Activated CD4-positive, alpha-beta T cell treated with anti-CD3 and anti-CD28 coated beads, Interleukin-10, Interleukin-2, amounts not matched to agents 100 ng/mL and 50 ng/mL, durations not matched to agents 16 hours and 8 hours (primary cell): ENCODE results near the gene ARPP19.
"Not testable (repeated sequence)": the region's sequence is repeated elsewhere in the genome, so short reads cannot be mapped to it uniquely, and the experiment has no call there.

Experiments
- DNase-seq: peaks from one replicate; pipeline ENCODE4 v3.0.0-alpha.2; 2020

ARPP19 gene

DNA sequence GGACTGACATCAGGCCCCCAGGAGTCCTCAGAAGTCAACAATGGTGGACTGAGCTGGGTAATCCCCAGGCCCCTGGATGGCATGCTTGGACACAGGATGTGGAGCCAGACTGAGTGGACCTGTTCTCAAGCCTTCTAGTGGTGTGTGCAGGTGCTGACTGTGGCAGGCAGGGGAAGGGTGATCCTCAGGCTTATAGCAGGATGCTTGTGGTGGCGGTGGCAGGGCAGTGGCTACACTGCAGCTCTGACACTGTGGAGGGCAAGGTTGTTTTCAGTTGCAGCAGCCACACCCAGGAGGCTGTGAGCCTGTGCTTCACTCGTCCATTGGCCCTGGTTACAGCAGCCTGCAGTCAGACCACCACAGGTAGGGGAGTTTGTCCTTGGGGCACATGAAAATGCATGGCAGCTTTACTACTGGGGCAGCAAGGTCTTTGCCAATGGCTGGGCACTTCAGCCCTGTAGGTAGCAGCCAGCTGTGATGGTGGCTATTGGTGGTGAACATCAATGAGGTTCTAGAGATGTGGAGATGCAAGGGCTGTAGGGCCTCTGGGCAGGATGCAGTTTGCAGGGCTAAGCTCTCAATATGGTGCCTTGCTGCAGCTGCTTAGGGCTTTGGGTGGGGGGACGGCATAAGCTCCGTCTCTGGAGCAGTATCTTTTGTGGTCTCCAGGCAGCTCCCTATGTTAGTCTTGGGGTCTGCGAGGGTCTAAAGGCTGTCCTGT lies 22.6 kb downstream of the ARPP19 start:
- DNase-seq: peak; percentile 15

DNA sequence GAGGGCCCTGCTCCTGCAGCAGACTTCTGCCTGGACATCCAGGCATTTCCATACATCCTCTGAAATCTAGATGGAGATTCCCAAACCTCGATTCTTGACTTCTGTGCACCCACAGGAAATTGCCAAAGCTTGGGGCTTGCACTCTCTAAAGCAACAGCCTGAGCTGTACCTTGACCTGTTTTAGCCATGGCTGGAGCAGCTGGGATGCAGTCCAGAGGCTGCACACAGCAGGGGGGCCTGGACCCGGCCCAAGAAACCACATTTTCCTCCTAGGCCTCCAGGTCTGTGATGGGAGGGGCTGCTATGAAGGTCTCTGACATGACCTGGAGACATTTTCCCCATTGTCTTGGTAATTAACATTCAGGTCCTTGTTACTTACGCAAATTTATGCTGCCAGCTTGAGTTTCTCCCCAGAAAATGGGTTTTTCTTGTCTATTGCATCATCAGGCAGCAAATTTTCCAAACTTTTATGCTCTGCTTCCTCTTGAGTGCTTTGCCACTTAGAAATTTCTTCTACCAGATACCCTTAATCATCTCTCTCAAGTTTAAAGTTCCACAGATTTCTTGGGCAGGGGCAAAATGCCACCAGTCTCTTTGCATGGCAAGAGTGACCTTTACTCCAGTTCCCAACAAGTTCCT lies 28.3 kb downstream of the ARPP19 start:
- no peak for DNase-seq

DNA sequence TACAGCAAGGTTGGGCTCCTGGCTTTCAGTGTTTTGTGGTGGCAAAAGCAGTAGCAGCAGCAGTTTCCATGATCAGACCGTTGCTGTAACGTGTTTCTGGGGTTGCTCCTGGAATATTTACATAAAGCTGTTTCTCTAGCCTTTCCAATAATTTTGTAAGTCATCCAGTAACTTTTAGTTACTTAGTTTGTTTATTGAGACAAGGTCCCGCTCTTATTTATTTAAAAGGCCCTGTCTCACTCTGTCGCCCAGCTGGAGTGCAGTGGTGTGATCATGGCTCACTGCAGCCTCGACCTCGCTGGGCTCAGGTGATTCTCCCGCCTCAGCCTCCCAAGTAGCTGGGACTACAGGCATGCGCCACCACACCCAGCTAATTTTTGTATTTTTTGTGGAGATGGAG lies 31.4 kb downstream of the ARPP19 start:
- no peak for DNase-seq

DNA sequence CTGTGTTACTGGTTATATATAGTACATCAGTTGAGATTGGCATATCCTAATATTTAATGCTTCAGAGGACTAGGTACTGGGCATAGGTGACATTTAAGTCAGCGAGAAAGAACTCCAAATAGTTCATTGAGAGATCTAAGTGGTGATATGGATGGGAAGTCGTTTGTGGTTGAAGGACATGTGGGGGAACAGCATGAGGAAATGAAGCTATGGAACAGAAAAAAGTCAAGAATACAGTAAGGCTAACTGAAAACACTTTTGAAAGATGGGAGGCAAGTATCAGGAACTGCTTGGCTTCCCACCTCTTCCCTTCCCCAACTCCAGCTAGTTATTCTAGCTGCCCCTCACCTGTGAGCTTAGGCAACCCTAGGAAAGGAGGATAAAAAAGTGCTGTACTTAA lies 36.4 kb downstream of the ARPP19 start:
- DNase-seq: no peak

DNA sequence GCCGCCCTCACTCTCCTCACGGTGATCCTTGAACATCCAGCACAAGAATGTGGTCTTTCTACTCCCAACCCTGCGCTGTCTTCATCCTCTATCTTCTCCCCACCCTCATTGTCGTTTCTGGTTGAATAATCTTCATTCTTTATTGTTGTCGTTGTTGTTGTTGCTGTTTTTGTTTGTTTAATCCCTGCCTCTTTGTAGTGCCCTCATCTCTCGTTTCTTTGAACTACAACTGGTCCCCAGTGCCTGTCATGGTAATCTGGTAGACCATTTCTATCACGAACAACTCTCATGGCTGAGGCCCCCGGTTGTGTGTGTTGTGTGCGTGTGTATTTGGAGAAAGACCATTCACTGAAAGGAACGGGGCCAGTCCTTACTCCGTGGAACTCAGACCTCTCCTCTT lies 38.9 kb downstream of the ARPP19 start:
- DNase-seq: no peak

DNA sequence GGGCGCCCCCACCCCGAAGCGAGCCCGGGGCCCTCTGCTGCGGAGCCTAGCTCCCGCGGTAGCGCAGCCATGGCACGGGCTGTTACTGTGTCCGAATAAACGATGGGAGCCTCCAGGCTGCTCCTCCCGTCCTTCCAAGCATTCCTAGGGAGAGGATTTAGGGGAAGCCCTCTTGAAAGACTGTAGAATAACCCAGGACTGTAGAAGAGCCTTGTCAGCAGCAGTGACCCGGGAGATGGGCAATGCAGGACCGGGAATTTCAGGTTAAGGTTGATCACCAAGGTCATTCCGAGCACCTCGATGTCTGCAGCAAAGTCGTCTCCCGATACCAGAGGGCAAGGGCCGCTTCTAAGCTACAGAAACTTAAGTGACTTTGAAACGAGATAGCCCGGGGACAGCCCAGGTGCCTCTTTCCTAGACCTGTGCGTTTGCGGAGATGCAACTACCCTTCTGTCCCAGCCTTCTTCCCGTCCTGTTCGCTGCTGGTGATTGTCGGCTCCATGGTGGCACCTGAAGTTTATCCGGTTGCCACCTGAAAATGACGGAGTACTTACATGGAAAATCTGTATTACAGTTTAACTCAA lies 39.4 kb downstream of the ARPP19 start:
- DNase-seq: peak; percentile 22

DNA sequence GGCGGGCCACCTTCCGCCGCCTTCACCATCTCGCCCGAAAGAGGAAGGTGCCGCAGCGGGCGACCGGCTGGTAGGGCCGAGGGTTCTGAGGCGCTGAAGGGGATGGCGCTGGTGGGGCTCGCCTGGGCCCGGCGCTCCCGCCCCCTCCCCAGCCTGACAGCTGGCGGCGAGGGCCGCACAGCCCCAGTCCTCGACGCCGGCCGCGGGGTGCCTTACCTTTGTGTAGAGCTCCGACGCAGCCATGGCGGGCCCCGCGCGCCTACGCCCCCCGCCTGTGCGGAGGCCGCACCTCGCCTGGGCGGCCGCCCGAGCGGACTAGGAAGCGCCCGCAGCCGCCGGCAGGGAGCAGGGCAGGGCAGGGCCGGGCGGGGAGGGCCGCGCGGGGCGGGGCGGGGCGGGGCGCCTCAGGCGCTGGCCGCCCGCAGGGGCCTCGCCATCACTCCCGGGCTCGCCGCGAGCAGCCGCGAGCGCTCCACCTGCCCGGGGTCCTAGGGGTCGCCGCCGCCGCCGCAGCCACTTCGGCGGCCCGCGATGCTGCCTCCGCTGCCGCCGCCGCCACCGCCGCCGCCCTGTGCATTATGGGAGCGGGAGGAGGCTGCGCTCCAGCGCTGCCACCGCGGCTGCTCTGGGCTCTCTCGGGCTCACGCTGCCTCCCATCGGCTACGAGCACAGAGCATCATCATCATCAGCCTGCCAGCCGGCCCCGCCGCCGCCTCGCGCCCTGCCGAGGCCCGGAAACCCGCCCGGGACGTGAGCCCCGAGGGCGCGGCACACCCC lies 40.1 kb downstream of the ARPP19 start, which contains the start of gene MYO5A:
Gene MYO5A, minus strand, starts transcription at position 317 of the 777 bp plus-strand sequence. Its CDS starts 74 bp downstream, at position 243.
- peak; percentile 86 for DNase-seq

DNA sequence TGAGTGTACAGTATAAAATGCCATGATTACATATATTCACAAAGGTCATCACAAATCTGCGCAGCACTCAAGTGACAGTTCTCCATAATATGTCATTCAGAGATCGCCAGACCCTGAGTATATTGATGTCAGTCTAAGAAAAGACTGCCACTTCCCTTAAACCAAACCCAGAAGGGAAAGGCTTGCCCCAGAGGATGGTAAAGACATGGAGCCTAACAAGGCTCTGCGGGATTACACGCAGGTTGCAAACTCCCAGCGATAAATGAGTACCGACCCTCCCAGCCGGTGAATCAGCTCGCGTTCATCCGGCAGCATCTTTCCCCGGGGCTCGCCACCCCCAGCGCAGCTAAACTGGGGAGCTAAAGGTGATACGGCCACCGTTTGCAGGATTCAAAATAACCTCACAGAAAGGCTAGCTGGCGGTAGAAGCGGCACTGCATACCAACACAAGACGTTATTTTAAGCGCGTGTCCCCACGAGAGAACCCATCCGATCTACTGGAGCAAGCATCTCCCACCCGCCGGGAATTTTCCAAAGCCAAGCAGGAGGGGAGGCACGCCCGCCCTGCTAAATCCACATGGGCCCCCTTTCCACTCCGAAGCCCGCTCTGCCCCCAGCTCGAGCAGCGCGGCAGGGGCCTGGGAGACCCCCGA lies 40.8 kb downstream of the ARPP19 start:
- peak; percentile 49 for DNase-seq

DNA sequence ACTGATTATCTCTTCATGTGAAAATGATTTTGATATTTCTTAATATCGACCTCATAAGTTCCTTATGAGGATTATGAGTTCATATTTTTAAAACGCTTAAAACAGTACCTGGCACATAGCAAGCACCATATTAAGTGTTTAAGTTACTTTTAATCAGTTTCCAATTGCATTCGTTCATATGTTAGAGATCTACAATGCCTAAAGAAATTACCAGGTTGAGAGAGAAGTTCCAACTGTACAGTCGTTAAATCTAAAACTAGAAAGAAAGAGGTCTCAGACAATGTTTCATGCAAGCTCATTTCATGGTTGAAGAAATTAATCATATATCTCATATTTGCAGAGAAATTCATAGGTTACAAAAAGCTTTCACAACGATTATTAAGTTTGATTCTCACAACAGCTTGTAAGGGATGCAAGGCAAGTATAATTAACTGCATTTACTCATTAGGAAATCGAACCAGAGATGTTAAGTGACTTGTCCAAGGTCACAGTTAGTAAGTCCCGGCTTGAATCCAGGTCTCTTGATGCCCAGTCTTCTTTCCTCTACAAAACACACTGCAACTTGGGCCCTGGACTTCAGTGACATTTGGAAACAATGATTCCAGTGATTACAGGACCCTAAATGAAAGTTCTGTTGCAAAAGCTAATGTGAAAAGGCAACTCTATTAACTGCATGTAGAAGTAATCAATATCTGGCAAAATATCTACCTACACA lies 41.5 kb downstream of the ARPP19 start:
- no peak for DNase-seq

DNA sequence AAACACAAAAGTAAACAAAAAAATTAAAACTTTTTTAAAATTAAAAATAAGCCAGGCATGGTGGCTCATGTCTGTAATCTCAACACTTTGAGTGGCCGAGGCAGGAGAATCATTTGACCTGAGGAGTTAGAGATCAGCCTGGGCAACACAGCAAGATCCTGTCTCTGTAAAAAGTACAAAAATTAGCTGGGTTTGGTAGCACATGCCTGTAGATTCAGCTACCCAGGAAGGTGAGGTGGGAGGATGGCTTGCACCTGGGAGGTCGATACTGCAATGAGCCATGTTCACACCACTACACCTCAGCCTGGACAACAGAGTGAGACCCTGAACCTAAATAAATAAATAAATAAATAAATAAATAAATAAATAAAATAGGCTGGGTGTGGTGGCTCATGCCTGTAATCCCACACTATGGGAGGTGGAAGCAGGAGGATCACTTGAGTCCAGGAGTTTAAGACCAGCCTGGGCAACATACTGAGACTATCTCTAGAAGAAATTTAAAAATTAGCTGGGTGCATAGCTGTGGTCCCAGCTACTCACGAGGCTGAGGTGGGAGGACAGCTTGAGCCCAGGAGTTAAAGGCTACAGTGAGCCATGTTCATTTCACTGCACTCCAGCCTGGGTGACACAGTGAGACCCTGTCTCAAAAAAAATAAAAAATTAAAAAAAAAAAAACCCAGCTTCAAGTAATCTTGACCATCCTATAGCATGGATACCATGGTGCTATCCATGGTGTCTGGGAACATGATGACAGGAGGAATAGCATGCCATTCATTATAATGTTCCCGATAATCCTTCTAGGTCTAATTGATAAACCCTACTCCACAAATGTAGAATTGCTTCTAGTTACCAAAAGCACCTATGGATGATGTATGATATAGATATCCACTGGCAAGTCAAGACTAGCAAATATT lies 44.4 kb downstream of the ARPP19 start:
- no peak for DNase-seq

DNA sequence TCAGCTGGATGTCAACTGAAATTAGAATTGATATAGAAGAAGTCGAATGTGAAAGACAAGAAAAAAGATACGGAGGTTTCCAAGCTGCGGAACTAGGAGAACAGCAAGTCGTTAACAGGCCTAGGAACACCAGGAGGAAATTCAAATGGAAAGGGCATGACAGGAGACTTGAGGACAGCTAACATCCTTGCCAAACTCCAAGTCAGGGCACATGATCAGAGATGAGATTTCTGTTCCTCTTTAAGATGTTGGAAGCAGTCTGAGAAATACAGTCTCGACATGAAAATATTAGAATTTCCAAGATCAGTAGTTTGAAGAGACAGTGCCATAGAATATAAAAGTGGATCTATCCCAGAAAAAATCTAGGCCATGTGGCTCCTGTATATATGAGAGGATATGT lies 45.2 kb downstream of the ARPP19 start:
- DNase-seq: no peak

DNA sequence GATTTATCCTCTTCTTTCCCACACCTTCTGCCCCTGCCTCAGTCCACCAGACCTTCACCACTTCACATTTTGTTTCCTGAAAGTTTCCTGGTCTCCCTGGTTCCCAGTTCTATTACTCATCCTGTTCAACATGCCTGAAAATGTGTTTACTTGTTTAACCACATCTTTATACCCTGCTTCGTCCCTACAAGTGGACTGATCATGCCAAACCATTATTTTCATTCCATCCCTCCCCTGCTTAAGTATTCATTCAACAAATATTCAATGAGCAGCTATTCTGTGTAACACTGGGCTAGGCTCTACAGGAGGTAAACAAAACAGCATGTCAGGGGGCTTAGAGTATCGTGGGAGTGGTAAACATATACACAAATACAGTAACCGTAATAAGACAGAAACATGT lies 45.6 kb downstream of the ARPP19 start:
- no peak for DNase-seq

DNA sequence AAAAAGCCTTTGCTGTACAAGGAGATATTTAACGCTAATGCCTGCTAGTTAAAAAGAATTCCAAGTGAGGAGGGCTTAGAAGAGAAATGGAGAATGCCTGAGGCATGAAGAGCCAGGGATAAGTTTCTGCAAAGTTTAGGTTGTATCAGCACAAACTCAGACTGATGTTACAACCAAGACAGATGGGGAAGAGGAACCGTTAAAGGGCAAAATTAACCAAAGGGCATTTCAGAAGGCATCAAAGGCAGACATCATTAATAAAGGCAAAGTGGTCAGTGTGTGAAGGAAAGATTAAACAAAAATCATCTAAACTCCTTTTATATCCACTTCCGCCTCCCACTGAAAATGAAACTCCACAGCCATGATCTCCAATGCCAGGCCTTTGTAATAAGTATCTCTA lies 47.1 kb downstream of the ARPP19 start:
- no peak for DNase-seq

DNA sequence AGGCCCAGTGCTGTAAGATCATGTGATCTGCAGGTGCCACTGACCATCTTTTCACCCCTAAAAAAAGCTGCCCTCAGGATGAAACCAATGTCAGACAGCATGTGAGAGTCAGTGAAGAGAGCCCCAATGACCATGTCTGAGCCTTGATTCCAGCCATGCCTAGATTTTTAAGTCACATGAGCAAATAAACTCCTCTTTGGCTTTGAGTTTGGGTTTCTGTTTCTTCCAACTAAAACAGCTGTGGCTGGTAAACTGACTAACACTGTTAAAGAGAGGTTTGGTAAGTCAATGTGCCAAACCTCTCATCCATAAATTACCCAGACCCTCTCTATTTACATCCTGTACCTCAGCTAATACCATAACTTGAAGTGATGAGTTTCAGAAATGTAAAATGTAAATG lies 48.4 kb downstream of the ARPP19 start:
- DNase-seq: no peak

DNA sequence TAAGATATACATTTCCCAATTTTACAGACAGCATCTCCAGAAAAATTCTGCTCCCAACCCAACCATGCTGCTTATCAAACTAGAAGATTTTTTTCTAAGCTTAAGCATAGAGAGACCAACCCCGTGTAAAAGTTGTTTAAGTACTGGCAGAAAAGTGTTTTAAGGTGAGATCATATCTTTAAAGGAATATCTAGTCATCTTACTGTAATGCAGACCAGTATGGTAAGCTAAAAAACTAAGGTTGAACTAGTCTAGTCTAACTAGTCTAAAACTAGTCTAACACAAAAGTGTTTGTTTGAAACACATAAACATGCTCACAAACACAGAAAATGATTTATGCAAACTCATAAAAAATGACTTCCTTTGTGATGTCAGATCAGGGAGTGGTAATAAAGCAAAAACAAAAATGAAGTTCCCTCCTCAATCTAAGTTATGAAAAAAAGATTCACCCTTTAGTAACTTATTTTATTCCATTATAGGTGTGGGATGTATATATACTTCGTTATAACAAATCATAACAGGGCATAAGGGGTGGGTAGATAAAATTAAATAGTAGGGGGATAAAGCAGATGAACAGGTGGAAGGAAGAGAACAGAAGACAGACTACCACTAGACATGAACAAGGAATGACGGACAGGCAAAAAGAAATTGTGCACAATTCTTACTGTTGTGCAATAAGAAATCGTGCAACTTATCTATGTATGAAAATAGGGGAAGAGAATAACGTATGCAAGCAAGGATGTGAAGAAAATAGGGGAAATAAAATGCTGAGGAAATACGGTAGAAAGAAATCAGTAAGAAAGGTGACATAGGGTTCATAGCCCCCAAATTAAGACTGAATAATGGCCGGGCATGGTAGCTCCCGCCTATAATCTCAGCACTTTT lies 50.1 kb downstream of the ARPP19 start:
- no peak for DNase-seq

DNA sequence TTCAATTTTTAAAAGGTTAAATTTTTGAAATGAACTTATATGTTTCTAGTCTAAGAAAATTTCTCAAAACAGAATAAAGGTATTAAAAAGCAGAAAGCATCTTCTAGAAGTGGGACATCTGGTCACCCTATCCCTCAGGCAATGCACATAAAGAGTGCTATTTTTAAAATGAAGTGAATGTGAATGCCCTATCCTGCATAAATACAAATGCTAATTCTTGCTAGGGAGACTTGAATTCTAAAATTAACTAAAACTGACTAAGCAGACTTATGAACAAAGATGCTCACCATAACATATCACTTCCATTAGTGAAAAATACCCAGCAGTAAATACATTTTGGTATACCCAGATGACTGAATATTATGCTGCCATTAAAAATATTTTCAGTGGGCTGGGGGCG lies 51.8 kb downstream of the ARPP19 start:
- DNase-seq: no peak

DNA sequence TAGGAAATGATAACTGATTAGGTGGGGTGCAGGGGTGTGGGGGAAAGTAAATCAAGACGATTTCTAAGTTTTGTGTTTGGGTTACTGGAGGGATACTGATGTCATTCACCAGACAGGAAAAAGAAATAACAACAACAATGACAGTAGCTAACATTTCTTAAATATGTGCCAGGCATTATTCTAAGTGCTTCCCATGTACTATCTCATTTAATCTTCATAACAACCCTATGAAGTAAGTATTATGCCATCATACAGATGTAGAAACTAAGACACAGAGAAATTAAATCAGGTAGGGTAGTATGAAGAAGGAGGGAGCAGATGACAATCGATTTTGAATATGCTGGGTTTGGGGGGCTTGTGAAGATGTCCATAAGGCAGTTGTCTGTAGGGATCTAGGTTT lies 53.5 kb downstream of the ARPP19 start:
- DNase-seq: no peak

DNA sequence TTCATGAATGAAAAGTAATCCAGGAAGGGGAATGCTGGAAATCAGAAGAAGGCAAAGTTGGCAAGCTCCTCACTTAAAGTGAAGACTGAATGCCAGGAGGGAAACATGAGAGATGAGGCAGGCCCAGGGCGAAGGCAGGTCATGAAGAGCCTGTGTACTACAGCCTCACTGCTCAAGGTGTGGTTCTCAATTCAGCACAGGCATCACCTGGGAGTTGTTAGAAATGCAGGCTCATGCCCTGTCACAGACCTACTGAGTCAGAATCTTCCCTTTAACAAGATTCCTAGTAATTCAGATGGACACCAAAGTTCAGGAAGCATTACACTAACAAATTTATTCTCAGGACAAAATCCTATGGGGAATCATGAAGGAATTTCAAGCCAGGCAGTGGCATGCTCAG lies 54.3 kb downstream of the ARPP19 start:
- no peak for DNase-seq

DNA sequence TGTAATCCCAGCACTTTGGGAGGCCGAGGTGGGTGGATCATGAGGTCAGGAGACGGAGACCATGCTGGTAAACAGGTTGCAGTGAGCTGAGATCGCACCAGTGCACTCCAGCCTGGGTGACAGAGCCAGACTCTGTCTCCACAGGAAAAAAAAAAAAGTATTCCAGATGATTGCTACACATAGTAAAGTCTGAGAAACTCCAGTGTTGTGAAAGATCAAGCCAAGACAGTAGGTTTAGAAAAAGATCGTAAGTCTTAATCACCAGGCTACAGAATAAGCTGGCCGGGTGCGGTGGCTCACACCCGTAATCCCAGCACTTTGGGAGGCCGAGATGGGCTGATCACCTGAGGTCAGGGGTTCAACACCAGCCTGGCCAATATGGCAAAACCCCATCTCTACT lies 56.0 kb downstream of the ARPP19 start:
- DNase-seq: not testable (repeated sequence)

DNA sequence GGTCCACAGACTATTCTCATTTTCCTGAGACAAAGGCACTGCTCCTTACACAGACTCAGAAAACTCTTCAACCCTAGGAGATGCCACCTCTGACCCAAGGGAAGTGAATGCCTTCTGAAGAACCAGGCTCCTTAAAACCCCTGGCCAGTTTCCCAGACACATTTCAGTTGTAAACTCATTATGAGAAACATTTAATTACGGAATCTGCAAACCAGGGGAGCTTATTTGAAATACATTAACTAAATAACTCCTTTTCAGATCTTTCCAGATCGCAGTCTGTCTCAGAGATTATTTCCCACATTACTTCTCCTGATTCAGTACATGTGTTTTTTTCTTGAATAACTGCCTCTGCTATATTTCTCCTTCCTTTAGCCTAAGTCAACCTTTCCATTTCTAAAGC lies 57.7 kb downstream of the ARPP19 start:
- no peak for DNase-seq
